ENCODE measurements around the gene SLC22A23.
"Not testable (repeated sequence)": the region's sequence is repeated elsewhere in the genome, so short reads cannot be mapped to it uniquely, and the experiment has no call there.

DNA sequence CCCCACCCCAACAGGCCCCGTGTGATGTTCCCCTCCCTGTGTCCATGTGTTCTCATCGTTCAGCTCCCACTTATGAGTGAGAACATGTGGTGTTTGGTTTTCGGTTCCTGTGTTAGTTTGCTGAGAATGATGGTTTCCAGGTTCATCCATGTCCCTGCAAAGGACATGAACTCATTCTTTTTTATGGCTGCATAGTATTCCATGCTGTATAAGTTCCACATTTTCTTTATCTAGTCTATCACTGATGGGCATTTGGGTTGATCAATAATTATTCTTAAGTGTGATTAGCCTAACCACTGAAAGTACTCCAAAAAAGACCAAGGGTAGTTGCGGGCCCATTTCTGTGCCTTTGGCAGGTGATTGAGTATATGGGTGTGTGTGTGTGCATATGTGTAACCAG, 215.1 kb downstream of the SLC22A23 start:
- TF ChIP-seq EZH2 (IDR thresholded peaks at IDR 0.05; ENCODE audit: borderline replicate concordance, low read depth, low read length, severe bottlenecking); CTCF (IDR thresholded peaks at IDR 0.05; ENCODE audit: borderline replicate concordance, extremely low read depth, low read length, poor library complexity, severe bottlenecking): not testable (repeated sequence)

Measured in DND-41 (cell line).